CD4-positive, alpha-beta T cell treated with Interleukin-4 for 1 hour (primary cell): Measurements from ENCODE around the gene CPLX1.
"Not testable (repeated sequence)": the region's sequence is repeated elsewhere in the genome, so short reads cannot be mapped to it uniquely, and the experiment has no call there.

ENCODE experiments used
- DNase-seq, 2 donors: peaks; one replicate each; pipeline ENCODE4 v3.0.0-alpha.2; 2020 to 2022

Gene CPLX1

DNA sequence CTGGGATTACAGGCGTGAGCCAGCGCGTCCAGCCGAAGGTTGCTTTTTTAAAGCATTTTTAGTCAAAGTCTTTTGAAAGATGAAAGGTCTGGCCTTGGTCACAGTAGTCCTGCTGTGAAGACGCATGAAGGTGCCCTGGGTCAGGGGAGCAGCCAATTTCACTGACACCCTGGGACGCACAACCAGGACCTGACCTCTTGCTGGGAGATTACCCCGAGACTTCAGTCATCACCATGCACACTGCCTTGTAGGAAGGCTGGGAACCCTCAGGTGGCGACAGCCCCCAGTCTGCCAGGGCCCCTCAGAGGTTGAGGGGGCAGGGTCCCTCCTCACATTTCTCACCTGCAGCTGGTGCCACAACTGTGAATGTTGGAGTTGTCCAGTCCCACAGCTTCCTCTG, 53.2 kb downstream of the CPLX1 start:
- no peak for DNase-seq

DNA sequence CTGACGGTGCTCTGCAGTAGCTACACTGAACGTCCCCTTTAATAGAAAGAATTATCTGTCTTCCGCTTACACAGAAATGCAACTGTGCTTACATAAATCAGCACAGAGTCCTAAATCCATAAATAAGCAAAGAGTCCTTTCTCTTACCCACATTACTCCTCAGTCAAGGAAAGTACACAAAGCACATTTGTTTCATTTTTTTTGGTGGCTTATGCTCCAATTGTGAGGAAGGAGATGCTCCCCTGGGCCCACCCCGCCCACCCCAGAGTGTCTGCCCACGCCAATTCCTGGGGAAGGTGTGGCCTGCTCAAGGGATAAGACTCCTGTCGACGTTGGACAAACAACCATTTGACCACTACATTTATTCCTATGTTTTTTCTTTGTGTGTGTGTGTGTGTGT, 53.8 kb downstream of the CPLX1 start:
- DNase-seq, result no peak

DNA sequence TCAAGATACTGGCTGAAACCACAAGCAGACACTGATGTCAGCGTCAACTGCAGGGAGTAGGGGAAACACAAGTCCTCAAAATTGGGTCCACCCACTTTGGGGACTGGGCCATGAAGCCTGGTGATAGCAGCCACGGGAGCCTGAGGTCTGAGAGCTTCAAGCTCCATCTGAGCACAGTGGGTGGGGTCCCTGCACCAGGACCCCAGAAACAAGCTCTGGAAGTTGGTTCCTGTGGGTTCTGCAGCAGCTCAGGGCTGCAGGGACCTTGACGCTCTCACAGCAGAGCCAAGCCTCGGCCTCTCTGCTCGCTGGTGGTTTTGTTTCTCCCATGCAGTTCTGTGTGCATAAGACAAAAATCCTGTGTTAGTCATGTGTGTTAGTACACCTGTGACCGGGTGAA, 54.5 kb downstream of the CPLX1 start:
- DNase-seq, result no peak

DNA sequence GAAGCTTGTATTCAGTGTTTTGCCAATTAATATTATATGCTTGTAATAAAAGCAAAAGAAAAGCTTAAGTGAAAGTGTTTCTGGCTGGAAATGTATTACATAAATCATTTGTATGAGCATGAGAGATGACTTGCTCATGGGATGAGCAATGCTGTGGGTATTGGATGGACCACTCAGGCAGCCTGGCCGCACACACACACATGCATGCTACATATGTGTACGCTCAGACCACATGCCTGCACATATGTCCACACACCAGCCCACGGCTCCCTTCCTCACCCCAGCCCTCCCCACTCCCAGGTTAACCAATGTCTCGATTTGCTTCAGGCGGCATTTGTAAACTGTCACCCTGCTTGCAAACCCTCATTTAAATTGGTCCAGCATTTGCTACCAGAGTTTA, 55.9 kb downstream of the CPLX1 start:
- DNase-seq, result no peak

DNA sequence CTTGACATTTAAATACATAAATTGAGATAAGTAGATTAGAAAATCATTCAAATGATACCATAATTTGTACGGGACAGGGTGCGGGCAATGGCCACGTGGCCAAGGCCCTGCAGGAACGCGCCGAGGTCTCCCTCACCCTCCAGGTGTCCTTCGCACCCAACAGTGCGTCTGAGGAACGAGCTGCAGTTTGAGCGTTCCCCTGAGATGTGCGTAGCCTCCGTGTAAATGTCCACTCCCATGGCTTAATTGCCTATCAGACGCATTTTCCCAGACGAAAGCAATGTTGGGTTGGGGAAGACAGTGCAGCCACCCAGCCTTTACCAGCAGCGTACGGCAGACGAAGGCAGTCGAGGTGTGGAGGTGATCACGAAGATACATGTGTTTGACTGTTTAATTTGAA, 56.4 kb downstream of the CPLX1 start:
- no peak for DNase-seq

DNA sequence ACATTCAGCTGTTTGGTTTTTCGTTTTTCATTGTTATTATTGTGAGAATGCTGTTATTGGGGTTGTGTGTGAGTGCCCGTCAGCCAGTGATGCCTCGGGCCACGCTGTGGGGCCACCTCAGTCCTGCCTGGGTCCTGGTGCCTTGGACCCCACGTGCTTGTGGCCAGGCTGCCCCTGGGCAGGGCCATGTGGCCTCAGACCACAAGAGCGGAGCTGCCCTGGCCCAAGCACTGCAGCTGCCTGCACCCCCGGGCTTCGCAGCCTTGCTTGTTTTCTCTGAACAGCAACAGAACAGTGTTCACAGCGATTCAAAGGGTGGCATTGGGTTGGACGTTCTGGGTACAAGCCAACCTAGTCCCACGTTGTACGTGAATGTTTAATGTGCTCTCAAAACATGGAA, 56.9 kb downstream of the CPLX1 start:
- DNase-seq, result no peak

DNA sequence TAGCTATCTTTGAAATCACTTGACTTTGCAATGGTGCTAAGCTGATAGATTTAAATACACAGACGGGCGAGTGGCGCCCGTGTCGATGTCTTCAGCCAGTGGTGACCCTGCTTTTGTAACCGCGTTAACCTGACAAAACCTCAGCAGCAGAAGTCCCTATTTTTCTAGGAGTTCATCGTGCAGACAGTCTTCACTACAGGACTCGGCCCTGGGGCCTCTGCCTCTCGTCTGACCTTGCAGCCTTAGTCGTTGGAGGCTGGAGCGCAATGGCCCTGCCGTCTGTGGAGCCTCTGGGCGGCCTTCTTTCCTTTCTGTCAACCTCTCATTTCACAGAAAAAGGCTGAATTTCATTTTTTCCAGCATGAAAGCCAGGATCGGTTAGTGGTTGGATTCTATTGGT, 57.9 kb downstream of the CPLX1 start:
- no peak for DNase-seq

DNA sequence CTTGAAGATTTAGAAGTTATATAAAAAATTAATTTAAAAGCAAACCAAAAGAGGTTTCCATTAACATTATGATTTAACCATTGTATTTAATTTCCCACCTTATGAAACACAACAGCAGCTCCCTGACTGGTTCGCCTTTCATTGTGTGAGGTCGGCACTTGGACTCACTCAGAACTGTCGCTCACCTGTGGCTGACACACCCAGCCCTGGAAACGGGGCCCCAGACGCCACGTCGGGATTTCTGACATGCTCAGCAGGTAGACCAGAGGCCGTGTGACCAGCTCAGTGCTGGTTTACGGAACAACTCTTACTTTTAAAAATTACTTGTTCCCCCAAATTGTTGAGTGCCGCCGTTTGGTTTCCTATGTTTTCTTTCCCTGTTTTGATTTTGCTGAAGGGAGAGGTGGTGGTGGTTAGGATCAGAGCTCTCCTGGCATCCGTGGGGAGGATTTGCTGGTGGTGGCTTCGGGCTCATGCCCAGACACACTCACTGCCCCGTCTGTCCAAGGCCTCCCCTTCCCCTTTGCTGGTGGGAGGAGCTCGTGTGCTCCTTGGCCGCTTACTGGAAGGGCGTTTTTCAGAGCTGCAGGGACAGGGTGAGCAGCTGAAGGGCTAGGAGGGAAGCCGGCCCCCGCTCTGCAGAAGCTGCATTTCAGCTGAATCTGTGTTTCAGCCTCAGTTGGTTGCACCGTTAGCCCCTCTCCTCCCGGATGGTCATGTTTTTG, 59.2 kb downstream of the CPLX1 start:
- DNase-seq, result no peak

DNA sequence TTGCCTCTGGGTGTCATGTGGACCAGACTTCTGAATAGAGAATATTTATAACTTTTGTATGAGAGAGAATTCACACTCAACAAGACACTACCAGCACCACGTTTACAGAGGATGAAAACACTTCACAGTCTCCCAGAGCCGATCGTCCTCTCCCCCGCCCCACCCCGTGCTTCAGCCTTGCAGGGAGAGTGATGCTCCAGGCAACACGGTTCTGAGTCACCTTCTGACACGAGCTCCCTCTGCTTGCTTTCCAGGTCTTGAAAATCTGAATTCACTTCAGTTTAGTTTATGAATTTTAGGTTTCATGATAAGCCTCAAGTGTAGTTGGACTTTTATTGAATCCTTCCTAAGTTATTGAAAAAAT, 59.8 kb downstream of the CPLX1 start:
- DNase-seq, result no peak

DNA sequence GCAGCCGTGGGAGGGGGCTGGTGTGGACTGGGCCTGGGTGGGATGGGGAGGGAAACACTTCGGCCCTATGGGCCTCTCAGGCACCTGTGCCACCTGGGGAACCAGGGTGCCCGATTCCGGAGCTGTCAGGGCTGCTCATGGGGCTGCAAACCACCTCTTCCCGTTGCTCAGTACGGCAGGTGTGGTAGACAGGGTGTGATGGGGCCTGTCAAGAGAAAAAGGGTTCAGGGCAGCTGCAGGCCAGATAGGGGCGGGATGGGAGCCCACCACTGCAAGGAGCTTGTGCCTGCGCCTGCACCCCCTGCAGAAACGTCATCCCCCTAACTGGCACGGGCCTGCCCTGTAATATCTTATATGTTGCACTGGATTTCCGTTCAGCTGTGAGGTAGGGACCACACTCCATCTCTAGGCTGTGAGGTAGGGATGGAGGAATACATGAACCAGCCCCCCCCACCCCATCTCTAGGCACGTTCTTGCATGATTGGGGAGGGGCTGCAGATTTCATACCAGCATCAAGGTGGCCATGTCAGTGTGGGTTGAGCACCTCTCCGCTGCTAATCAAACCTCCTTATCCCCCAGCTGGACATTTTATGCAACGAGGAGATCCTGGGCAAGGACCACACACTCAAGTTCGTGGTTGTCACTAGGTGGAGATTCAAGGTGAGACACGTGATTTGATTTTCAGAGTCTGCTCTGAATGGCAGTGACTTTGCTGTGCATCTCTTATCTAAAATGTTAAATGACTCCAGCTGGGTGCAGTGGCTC, 61.3 kb downstream of the CPLX1 start:
- DNase-seq, result no peak

DNA sequence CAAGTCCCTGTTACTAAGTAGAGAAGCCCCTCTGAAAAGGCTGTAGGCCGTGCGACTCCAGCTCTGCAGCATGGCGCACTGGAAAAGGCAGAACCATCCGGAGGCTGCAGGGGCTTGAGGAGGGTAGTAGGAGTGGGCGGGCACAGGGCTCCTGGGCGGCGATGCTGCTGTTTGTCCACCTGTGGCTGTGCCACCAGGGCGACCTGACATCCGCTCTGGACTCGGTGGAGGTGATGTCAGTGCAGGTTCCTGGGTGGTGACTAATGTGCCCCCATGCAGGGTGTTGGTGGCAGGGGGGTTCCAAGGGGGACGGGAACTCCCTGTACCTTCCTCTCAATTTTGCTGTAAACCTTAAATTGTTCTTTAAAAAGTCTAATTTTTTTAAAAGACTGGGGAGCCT, 62.0 kb downstream of the CPLX1 start:
- no peak for DNase-seq

DNA sequence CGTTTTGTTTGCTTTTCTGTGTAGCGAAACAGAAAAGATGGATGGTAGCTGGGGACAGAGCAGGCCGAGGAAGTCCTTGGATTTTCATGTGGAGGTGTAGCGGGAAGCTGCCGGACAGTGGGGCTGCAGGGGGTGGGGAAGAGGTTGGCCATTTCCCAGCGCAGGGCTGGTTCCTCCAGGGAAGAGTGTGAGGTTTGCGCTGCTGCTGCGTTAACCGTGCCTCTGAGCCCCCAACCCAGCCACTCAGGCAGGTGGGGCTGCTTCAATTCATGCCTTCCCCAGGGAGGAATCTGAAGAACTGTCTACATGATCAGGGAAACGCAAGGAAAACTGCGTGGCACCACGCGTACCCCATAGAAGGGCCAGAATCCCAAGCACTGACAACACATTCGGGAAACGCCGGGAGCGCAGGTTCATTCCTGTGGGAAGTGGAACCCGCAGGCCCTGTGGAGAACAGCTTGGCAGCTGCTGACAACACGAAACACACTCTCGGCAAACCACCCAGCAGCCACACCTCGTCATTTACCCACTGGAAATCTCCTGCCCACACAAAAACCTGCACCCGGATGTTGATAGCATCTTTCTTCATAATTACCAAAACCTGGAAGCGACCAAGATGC, 62.6 kb downstream of the CPLX1 start:
- no peak for DNase-seq

DNA sequence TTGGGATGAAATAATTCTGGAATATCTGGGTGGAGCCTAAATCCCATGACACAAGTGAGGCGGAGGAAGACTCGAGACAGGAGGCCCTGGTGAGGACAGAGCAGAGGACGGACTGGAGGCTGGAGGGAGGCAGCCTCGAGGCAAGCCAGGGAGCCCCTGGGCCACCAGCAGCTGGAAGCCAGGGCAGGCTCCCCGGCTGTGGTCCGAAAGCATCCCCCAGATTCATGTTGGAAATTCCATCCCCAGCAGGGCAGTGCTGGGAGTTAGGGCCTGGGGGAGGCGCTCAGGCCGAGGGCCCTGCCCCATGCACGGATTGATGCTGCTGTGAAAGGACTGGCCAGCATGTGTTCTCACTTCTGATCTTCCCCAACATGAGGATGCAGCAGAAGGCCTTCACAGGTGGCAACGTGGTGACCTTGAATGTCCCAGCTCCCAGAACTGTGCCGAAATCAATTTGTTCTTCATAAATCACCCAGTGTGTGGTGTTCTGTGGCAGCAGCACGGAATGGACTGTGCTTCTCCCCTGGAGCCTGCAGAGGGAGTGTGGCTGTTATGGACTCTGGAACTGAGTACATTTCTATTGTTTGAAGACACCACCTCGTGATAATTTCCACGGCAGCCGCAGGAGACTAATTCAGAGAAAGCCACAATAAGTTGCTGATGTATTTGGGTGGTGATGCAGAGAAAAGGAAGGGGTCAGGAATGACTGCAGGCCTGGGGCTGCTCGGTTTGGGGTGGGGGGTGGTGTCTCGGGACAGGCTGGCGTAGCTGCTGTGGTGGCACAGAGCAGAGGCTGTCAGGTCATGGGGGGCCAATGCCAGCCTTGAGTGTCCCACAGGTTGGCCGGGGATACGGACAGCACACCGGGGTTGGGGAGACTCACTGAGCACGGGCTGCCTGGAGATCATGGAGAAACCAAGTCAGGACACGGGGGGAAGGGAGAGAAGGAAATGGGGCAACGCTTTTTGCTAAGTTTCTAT, 63.4 kb downstream of the CPLX1 start:
- DNase-seq, result no peak

DNA sequence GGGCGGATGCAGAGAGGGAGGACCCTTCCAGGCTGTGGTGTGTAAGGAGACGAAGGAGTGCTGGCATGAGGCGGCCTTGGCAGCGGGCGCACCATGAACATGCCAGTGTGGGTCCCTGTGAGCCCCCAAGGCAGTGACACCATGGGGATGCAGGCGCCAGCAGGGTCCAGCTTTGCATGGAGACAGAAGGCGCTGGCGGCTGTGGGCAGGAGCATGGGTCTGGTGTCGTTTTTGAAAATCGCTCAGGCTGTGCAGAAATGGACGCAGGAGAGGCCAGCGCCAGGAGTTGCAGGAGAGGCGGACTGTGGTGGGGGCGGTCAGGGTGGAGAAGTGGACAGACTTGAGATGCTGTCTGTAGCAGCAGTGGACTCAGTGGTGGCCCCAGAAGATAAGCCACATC, 64.2 kb downstream of the CPLX1 start:
- no peak for DNase-seq

DNA sequence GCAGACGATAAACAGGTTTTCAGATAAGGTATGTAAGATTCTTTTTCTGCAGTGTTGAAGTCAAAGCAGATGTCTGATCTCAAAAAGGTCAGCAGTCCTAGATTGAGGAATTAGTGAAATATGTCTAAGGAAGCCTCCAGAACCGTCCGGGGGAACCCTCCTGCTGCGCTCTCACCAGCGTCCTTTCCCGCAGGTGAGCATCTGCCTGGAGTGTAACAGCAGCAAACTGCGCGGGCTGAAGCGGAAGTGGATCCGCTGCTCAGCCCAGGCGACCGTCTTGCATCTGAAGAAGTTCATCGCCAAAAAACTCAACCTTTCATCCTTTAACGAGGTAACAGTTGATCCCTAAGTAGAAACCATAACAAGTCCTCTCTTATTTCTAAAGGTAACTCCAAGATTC, 64.8 kb downstream of the CPLX1 start:
- no peak for DNase-seq

DNA sequence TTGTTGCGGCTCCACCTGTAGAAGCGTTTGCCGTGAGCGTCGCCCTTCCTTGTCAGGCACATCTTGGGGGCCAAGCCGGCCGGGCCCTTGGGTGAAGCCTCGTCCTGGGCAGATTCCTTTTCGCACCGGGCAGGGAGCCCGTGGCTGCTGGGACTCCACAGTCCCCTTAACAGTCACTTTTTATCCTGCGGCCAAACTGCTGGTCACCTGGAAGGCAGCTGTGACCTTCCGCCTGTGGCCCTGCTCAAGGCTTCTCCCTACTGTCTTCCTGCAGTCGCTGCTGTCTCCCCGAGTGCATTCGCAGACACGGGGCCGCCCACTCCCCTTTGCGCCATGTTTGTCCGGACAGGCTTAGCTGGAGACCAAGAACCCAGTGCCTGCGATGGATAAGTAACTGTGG, 65.3 kb downstream of the CPLX1 start:
- no peak for DNase-seq

DNA sequence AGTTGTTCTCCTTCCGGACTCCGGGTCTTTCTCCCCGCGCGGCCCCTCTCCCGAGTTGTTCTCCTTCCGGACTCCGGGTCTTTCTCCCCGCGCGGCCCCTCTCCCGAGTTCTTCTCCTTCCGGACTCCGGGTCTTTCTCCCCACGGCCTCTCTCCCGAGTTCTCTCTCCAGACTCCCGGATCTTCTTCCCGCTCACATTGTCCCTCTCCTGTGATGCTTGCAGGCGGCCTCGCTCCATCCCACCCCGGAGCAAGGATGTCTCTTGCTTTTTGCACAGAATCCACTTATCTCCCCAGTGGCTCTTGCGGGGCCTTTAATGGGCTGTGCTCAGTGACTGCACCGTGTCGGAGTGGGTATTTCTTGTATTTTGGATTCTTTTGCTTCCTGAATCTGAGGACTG, 66.1 kb downstream of the CPLX1 start:
- not testable (repeated sequence) for DNase-seq

DNA sequence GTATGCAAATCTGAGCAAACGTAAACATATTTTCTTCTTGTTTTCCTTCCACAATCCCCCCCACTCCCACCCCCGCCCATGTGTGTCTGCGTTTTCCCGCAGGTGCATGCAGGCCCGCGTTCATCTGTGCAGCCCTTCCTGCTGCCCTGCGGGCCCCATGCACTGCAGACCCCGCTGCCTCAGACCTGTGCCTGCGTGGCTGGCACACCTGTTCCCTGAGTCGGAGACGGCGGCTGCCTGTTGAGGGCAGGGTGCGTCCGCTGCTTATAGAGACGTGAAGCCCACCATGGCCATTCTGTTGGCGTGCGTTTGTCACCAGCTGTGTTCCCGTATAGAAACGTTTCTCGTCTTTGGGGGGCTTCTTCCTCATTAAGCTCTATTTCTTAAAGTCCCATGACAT, 68.8 kb downstream of the CPLX1 start:
- no peak for DNase-seq

DNA sequence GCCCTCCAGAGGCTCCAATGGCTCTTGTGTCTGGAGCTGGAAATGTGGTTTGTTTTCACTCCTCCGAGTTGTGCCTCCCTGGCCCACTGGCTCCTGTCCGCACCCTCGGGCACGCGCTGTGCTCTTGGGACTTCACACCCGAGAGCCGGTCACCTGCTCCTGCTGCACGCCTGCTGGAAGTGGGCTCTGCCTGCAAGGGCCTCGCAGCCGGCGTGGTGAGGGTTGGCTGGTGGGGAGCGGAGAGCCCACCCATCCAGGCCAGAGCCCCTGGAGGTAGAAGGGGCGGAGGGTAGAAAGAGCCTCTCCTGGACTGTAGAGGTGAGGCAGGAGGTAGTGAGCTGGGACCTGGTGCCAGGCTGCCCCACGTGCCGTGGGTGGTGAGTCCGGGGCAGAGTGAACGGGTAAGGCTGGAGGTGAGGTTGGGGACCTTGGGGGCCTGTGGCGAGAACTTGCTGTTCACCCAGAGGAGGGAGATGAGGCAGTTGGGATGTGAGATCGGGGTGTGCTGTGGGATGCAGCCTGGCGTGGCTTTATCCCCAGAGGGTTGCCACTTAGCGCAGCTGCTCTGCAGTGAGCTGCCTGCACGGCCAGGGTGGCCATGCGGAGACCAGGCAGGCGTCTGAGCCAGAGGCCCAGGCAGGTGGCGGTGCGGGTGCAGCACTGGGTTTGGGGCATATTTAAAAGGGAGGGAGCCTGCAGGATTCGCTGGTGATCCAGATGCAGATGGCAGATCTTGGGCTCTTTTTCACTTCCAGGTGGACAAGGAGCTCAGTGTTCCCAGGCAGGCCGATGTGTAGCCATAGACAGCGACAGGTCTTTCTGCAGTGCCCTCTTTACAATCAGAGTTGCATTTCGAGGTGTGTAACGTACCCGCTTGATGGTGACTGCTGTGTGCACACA, 71.5 kb downstream of the CPLX1 start:
- DNase-seq, result no peak

DNA sequence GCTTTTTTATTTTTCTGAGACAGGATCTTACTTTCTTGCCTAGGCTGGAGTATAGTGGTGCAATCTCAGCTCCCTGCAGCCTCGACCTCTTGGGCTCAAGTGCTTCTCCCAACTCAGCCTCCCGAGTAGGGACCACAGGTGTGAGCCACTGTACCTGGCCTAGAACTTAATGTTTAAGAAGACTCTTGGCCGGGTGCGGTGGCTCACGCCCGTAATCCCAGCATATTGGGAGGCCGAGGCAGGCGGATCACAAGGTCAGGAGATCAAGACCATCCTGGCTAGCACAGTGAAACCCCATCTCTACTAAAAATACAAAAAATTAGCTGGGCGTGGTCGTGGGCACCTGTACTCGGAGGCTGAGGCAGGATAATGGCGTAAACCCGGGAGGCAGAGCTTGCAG, 72.7 kb downstream of the CPLX1 start:
- not testable (repeated sequence) for DNase-seq

DNA sequence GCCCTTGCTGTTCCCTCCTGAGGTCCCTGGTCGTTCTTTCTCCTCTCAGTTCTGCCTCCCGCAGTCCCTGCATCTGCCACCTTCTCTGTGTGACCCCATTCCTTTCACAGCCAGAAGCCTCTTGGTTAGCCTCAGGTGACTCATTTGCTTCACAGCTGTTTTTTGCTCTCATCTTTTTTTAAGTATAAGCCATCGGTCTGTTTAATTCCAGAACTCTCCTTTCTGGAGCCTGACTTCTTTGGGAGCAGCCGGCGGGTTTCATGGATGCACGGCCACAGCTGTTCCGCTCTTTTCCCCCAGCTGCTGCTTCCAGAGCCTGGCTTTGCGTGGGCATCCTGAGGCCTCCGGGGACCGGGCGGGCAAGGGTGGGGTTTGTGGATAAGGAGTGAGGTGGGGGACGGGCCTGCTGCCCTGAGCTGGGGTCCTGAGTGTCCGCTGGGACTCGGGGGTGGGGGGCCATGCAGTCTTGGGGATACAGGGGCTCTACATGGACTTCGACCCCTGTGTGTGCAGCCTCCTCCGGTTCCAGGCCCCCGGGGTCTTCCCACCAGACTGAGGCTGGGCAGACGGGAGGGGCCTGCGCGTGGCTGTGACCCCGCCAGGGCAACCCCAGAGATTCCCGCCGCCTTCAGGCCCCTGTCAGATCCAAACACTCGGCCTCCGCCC, 73.6 kb downstream of the CPLX1 start:
- no peak for DNase-seq
